ENCODE measurements around the gene MUSK.

GRCh38 chr9:110751971-110752370 lies 83.4 kb downstream of the MUSK start:
- TF ChIP-seq CTCF (IDR thresholded peaks at IDR 0.05) (no peak), POLR2A (IDR thresholded peaks at IDR 0.05) (no peak), POLR2AphosphoS5 (IDR thresholded peaks at IDR 0.05) (no peak), EP300 (IDR thresholded peaks at IDR 0.05) (no peak)
